Activated T-helper 1 cell treated with anti-CD3 and anti-CD28 coated beads, Interleukin-12 subunit alpha, Interleukin-12 subunit beta, Interleukin-2, Interleukin-4 antibody, amounts not matched to agents 30 ng/mL and 10 ng/mL and 1 ng/mL, durations not matched to agents 14 hours and 24 hours and 36 hours (primary cell): Measurements from ENCODE around the gene OR2W3. TPM values are rescaled to one million over a fixed set of nuclear protein-coding genes. Genes with fewer than 3 reads are reported as not detected.

Experiments
- DNase-seq: peaks from one replicate; pipeline ENCODE4 v3.0.0; 2021; ENCODE audit warnings: low spot score
- H3K27ac Mint-ChIP-seq: one replicate; pipeline ENCODE4 v1.8.0; 2021; ENCODE audit warnings: mild to moderate bottlenecking, mixed read lengths
- H3K27me3 Mint-ChIP-seq: one replicate; pipeline ENCODE4 v1.8.0; 2022; ENCODE audit warnings: mild to moderate bottlenecking, moderate library complexity, mixed read lengths; ENCODE audit not compliant: insufficient read depth
- H3K36me3 Mint-ChIP-seq: one replicate; pipeline ENCODE4 v1.8.0; 2021; ENCODE audit warnings: low read depth, mixed read lengths
- H3K4me1 Mint-ChIP-seq: one replicate; pipeline ENCODE4 v1.8.0; 2021; ENCODE audit warnings: low read depth, mixed read lengths
- H3K4me3 Mint-ChIP-seq: one replicate; pipeline ENCODE4 v1.8.0; 2021; ENCODE audit warnings: mild to moderate bottlenecking, moderate library complexity, mixed read lengths
- H3K9me3 Mint-ChIP-seq: one replicate; pipeline ENCODE4 v1.8.0; 2021; ENCODE audit warnings: mixed read lengths
- intact Hi-C: fragments of 100-400 bp; cut with micrococcal nuclease; formaldehyde crosslinking; loops from one replicate; pipeline ENCODE4 v1.15.1; 2024
- total RNA-seq: library from RNA; stranded (reverse); gene quantifications from 2 replicates; pipeline ENCODE4 v1.2.3, GENCODE V29; 2022

Gene OR2W3
- total RNA-seq, 1 donor from 2014 or later: not detected

DNA sequence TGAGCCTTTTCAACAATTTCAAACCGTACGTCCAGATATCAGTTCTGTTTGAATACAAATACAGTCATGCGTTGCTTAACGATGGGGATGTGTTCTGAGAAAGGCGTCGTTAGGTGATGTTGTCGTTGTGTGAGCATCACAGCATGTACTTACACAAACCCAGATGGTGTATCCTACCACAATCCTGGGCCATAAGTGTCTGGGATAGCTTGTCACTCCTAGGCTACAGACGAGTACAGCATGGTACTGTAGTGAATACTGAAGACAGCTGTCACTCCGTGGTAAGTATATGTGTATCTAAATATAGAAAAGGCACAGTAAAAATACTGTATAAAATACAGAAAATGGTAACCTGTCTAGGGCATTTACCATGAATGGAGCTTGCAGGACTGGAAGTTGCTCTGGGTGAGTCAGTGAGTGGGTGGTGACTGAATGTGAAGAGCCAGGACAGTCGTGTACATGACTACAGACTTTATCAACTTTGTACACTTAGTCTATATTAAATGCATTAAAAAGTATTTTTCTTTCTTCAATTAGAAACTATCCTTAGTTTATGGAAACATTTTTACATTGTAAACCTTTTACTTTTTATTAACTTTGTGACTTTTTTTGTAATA lies 10.5 kb upstream of the OR2W3 start:
- H3K27me3 Mint-ChIP-seq: no peaks in the 10 kb centered on the region
- no peak overlapping the region for H3K4me3 Mint-ChIP-seq
- intact Hi-C loops: no loop called here
- H3K4me1 Mint-ChIP-seq: no peaks in the 10 kb centered on the region
- no peak for DNase-seq
- no peaks in the 10 kb centered on the region for H3K9me3 Mint-ChIP-seq
- no peaks in the 10 kb centered on the region for H3K36me3 Mint-ChIP-seq
- H3K27ac Mint-ChIP-seq: no peak overlapping the region

GRCh38 chr1:247895976-247896375 lies 589 bp downstream of the OR2W3 start:
- DNase-seq: no peak
- H3K9me3 Mint-ChIP-seq: no peaks in the 10 kb centered on the region
- intact Hi-C loops: no loop called here
- no peak overlapping the region for H3K4me3 Mint-ChIP-seq
- no peaks in the 10 kb centered on the region for H3K36me3 Mint-ChIP-seq
- no peak overlapping the region for H3K27ac Mint-ChIP-seq
- no peaks in the 10 kb centered on the region for H3K27me3 Mint-ChIP-seq
- H3K4me1 Mint-ChIP-seq: no peaks in the 10 kb centered on the region

- intact Hi-C loops: no loop called here
- Mint-ChIP-seq H3K4me1 (peaks cover 33% of the 10 kb centered on the region), H3K27me3 (peaks cover 2% of the 10 kb centered on the region), H3K36me3 (no peaks in the 10 kb centered on the region), H3K27ac (peak overlapping the region; percentile 3), H3K4me3 (no peak overlapping the region), H3K9me3 (peaks cover 3% of the 10 kb centered on the region)
- DNase-seq: no peak
Measured at GRCh38 chr1:247904122-247904521, 8.7 kb downstream of the OR2W3 start.

GRCh38 chr1:247905181-247905580 lies 9.8 kb downstream of the OR2W3 start:
- no peak for DNase-seq
- Mint-ChIP-seq H3K4me3 (no peak overlapping the region), H3K36me3 (no peaks in the 10 kb centered on the region), H3K27me3 (peaks cover 2% of the 10 kb centered on the region), H3K4me1 (peaks cover 33% of the 10 kb centered on the region), H3K27ac (no peak overlapping the region), H3K9me3 (peaks cover 3% of the 10 kb centered on the region)
- intact Hi-C loops: no loop called here

GRCh38 chr1:247905910-247906503 lies 10.6 kb downstream of the OR2W3 start:
- H3K36me3 Mint-ChIP-seq: no peaks in the 10 kb centered on the region
- H3K27ac Mint-ChIP-seq: peak overlapping the region; percentile 71
- DNase-seq: no peak
- intact Hi-C loops: loop anchor here (1.0 kb wide), 1 partner anchor 31 kb away; no protein-coding TSS in a partner anchor
- peaks cover 2% of the 10 kb centered on the region for H3K27me3 Mint-ChIP-seq
- peaks cover 3% of the 10 kb centered on the region for H3K9me3 Mint-ChIP-seq
- H3K4me1 Mint-ChIP-seq: peaks cover 33% of the 10 kb centered on the region
- H3K4me3 Mint-ChIP-seq: peak overlapping the region; percentile 81

- intact Hi-C loops: loop anchor here (1.0 kb wide), 1 partner anchor 31 kb away; no protein-coding TSS in a partner anchor
Measured at GRCh38 chr1:247906504-247907047, 11.2 kb downstream of the OR2W3 start.

DNA sequence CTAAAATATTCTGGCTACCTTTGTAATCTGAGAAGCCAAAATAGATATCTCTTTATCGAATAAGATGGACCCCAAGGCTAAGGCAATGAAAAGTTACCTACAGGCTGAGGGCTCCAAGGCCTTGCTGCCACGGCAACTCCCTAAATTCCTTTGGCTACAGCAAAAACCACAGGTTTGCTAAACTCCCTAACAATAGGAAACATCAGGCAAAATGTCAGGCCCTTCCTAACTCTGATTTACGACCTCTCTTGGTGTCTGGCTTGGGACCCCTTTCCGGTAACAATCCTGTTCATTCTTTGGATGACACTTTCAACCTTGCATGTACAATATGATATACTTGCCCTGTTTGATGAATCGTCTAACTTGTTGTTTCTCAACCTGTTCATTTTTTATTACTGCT lies 13.4 kb downstream of the OR2W3 start:
- Mint-ChIP-seq H3K36me3 (no peaks in the 10 kb centered on the region), H3K4me1 (peaks cover 33% of the 10 kb centered on the region), H3K4me3 (no peak overlapping the region), H3K27ac (no peak overlapping the region), H3K27me3 (peaks cover 2% of the 10 kb centered on the region), H3K9me3 (peaks cover 3% of the 10 kb centered on the region)
- intact Hi-C loops: no loop called here
- no peak for DNase-seq

More at GRCh38 chr1:247906504-247907047, 11.2 kb downstream of the OR2W3 start:
- Mint-ChIP-seq H3K4me3 (peak overlapping the region; percentile 81), H3K27ac (peak overlapping the region; percentile 71), H3K9me3 (peaks cover 3% of the 10 kb centered on the region), H3K27me3 (peaks cover 2% of the 10 kb centered on the region), H3K4me1 (peaks cover 33% of the 10 kb centered on the region), H3K36me3 (no peaks in the 10 kb centered on the region)
- no peak for DNase-seq

DNA sequence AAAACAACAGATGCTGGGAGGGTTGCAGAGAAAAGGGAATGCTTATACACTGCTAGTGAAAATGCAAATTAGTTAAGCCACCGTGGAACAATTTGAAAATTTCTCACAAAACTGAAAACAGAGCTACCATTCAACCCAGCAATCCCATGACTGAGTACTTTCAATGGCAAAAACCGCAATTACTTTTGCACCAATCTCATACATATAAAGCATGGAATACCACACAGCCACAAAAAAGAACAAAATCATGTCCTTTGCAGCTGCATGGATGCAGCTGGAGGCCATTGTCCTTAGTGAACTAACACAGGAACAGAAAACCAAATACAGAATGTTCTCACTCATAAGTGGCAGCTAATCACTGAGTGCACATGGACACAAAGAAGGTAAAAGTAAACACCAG lies 18.4 kb downstream of the OR2W3 start:
- H3K27ac Mint-ChIP-seq: no peak overlapping the region
- intact Hi-C loops: no loop called here

GRCh38 chr1:247914941-247915662 lies 19.7 kb downstream of the OR2W3 start:
- H3K36me3 Mint-ChIP-seq: no peaks in the 10 kb centered on the region
- intact Hi-C loops: no loop called here
- no peaks in the 10 kb centered on the region for H3K9me3 Mint-ChIP-seq
- H3K4me1 Mint-ChIP-seq: no peaks in the 10 kb centered on the region
- no peaks in the 10 kb centered on the region for H3K27me3 Mint-ChIP-seq
- H3K4me3 Mint-ChIP-seq: no peak overlapping the region
- no peak for DNase-seq
- no peak overlapping the region for H3K27ac Mint-ChIP-seq

More for the DNA sequence above, 18.4 kb downstream of the OR2W3 start:
- Mint-ChIP-seq H3K36me3 (no peaks in the 10 kb centered on the region), H3K4me3 (no peak overlapping the region), H3K9me3 (no peaks in the 10 kb centered on the region), H3K4me1 (no peaks in the 10 kb centered on the region), H3K27me3 (no peaks in the 10 kb centered on the region)
- no peak for DNase-seq

DNA sequence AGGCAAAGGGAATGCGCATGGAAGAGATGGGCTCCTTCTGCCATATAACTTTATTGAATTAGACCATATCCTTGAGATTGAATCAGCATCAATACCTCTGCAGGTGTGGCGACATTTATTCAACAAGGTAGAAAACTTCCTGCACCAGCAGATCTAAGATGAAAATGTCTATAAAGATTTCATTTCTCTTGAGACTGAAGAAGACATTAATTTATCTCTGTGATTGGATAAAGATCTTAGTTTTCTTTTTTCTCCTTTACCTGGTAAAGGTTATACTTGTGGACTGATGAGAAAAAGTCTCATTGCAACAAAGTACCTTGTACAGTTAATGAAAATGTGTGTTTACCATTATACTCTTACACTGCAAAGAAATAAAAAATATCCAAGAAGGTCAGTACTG lies 24.6 kb downstream of the OR2W3 start, which contains the start of gene OR2T8:
Gene OR2T8, plus strand, starts transcription at position 301 of the 400 bp plus-strand sequence. CDS start 766 bp downstream, outside the sequence.
- H3K27ac Mint-ChIP-seq: no peak within 1 kb of the TSS
- H3K4me3 Mint-ChIP-seq: no peak within 1 kb of the TSS
- no peaks in the 10 kb centered on the region for H3K4me1 Mint-ChIP-seq

DNA sequence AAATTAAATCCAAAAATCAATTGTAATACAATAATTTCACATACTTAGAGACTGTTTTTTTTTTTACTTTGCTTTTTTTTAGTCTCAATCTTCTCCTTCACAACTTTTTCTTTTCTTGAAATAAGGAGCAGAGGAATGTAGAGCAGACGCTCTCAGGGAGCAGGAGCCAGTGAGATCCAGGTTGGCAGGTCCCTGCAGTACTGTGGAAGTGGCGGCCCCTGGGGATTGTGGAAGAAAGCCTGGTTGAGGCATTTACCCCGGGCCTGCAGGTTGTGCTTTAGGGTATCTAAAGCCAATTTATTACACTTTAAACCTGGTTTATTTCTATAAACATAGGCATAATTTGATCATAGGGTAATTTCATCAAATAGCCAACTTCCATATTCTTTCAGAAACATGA lies 28.6 kb downstream of the OR2W3 start:
- no peaks in the 10 kb centered on the region for H3K36me3 Mint-ChIP-seq
- intact Hi-C loops: no loop called here
- no peak overlapping the region for H3K27ac Mint-ChIP-seq
- H3K4me1 Mint-ChIP-seq: no peaks in the 10 kb centered on the region
- no peak for DNase-seq
- no peak overlapping the region for H3K4me3 Mint-ChIP-seq
- H3K27me3 Mint-ChIP-seq: no peaks in the 10 kb centered on the region
- no peaks in the 10 kb centered on the region for H3K9me3 Mint-ChIP-seq

More for the DNA sequence above, 24.6 kb downstream of the OR2W3 start, which contains the start of gene OR2T8:
- Mint-ChIP-seq H3K36me3 (no peaks in the 10 kb centered on the region), H3K9me3 (no peaks in the 10 kb centered on the region), H3K27me3 (no peaks in the 10 kb centered on the region)
- no peak for DNase-seq
- intact Hi-C loops: no loop called here

GRCh38 chr1:247924868-247925267 lies 29.5 kb downstream of the OR2W3 start, which contains the start of gene OR2AJ1:
Gene OR2AJ1 (plus strand): TSS chr1:247924889. CDS start chr1:247933769, 8,880 bp downstream.
- H3K4me3 Mint-ChIP-seq: no peak within 1 kb of the TSS
- H3K27me3 Mint-ChIP-seq: no peaks in the 10 kb centered on the region
- no peaks in the 10 kb centered on the region for H3K9me3 Mint-ChIP-seq
- DNase-seq: no peak
- H3K27ac Mint-ChIP-seq: no peak within 1 kb of the TSS
- no peaks in the 10 kb centered on the region for H3K36me3 Mint-ChIP-seq
- intact Hi-C loops: no loop called here
- H3K4me1 Mint-ChIP-seq: no peaks in the 10 kb centered on the region

- DNase-seq: no peak
- Mint-ChIP-seq H3K27ac (no peak overlapping the region), H3K4me1 (no peaks in the 10 kb centered on the region), H3K9me3 (no peaks in the 10 kb centered on the region), H3K4me3 (no peak overlapping the region), H3K27me3 (peaks cover 2% of the 10 kb centered on the region), H3K36me3 (no peaks in the 10 kb centered on the region)
- intact Hi-C loops: no loop called here
Measured at GRCh38 chr1:247933989-247934388, 38.6 kb downstream of the OR2W3 start.
